ENCODE data around the gene KATNB1.

KATNB1 gene

GRCh38 chr16:57699481-57699880 lies 36.1 kb upstream of the KATNB1 start:
- H3K27me3 ChIP-seq = no peaks in the 10 kb centered on the region
- H3K4me3 ChIP-seq = no peak overlapping the region
- H3K27ac ChIP-seq = no peak overlapping the region
- H3K9me3 ChIP-seq = no peaks in the 10 kb centered on the region
- H3K36me3 ChIP-seq = no peaks in the 10 kb centered on the region
- DNase-seq = no peak
- intact Hi-C loops (cut with DNase I; ENCODE audit: low total_unique reads) = no loop called here
- no peak for TF ChIP-seq CTCF (IDR thresholded peaks at IDR 0.05)
- H3K4me1 ChIP-seq = no peaks in the 10 kb centered on the region

GRCh38 chr16:57699899-57700298 lies 35.7 kb upstream of the KATNB1 start:
- DNase-seq = no peak
- H3K9me3 ChIP-seq = no peaks in the 10 kb centered on the region
- intact Hi-C loops (cut with DNase I; ENCODE audit: low total_unique reads) = no loop called here
- no peaks in the 10 kb centered on the region for H3K36me3 ChIP-seq
- H3K27ac ChIP-seq = no peak overlapping the region
- no peaks in the 10 kb centered on the region for H3K27me3 ChIP-seq
- no peak overlapping the region for H3K4me3 ChIP-seq
- no peaks in the 10 kb centered on the region for H3K4me1 ChIP-seq
- TF ChIP-seq CTCF (IDR thresholded peaks at IDR 0.05) = no peak

- H3K27ac ChIP-seq = no peak overlapping the region
- H3K9me3 ChIP-seq = no peaks in the 10 kb centered on the region
- no peaks in the 10 kb centered on the region for H3K27me3 ChIP-seq
- no peak for DNase-seq
- intact Hi-C loops (cut with DNase I; ENCODE audit: low total_unique reads) = no loop called here
- no peaks in the 10 kb centered on the region for H3K4me1 ChIP-seq
- H3K36me3 ChIP-seq = no peaks in the 10 kb centered on the region
- TF ChIP-seq CTCF (IDR thresholded peaks at IDR 0.05) = no peak
- H3K4me3 ChIP-seq = no peak overlapping the region
Measured at GRCh38 chr16:57700781-57701551, 34.6 kb upstream of the KATNB1 start.

GRCh38 chr16:57701759-57702371 lies 33.7 kb upstream of the KATNB1 start:
- intact Hi-C loops (cut with DNase I; ENCODE audit: low total_unique reads) = no loop called here
- no peaks in the 10 kb centered on the region for H3K4me1 ChIP-seq
- no peak overlapping the region for H3K27ac ChIP-seq
- no peaks in the 10 kb centered on the region for H3K27me3 ChIP-seq
- H3K36me3 ChIP-seq = no peaks in the 10 kb centered on the region
- H3K9me3 ChIP-seq = no peaks in the 10 kb centered on the region
- no peak overlapping the region for H3K4me3 ChIP-seq
- TF ChIP-seq CTCF (IDR thresholded peaks at IDR 0.05) = no peak
- no peak for DNase-seq

- Histone ChIP-seq H3K9me3 (no peaks in the 10 kb centered on the region), H3K4me1 (no peaks in the 10 kb centered on the region), H3K27me3 (no peaks in the 10 kb centered on the region), H3K27ac (no peak overlapping the region), H3K4me3 (no peak overlapping the region), H3K36me3 (no peaks in the 10 kb centered on the region)
- intact Hi-C loops (cut with DNase I; ENCODE audit: low total_unique reads) = no loop called here
- no peak for TF ChIP-seq CTCF (IDR thresholded peaks at IDR 0.05)
- no peak for DNase-seq
Measured at GRCh38 chr16:57703416-57704010, 32.1 kb upstream of the KATNB1 start.

Measured in tibial artery (tissue), 4 donors.